Central memory CD4-positive, alpha-beta T cell (primary cell): ENCODE measurements around the gene ZNHIT6.

Experiments used
- DNase-seq: peaks from one replicate; pipeline ENCODE4 v3.0.0; 2022

ZNHIT6 gene

GRCh38 chr1:85616364-85616705, 91.9 kb downstream of the ZNHIT6 start:
- no peak for DNase-seq

GRCh38 chr1:85615586-85616363, 92.5 kb downstream of the ZNHIT6 start:
- no peak for DNase-seq

GRCh38 chr1:85612704-85613361, 95.4 kb downstream of the ZNHIT6 start:
- DNase-seq, result no peak

- no peak for DNase-seq
These were observed 96.4 kb downstream of the ZNHIT6 start for GRCh38 chr1:85611856-85612255.

DNA sequence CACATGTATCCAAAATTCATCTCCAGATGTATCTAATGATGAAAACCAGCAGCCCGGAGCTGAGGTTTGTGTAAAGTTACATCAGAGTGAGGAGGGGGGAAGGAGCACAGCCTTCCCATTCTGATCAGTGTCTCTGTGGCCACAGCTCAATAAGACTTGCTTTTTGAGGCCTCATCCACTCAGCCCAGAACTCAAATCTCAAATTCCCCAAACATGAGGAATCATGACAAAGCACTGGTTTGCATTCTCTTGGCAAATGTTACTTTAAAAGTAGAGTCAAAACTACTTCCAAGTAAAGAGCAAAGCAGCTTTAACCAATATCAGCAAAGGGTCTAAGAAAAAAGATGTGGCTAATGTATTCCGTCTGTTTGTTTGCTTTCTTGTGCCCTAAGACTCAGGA, 96.8 kb downstream of the ZNHIT6 start:
- DNase-seq, result no peak

GRCh38 chr1:85609976-85610375, 98.3 kb downstream of the ZNHIT6 start:
- DNase-seq, result no peak

DNA sequence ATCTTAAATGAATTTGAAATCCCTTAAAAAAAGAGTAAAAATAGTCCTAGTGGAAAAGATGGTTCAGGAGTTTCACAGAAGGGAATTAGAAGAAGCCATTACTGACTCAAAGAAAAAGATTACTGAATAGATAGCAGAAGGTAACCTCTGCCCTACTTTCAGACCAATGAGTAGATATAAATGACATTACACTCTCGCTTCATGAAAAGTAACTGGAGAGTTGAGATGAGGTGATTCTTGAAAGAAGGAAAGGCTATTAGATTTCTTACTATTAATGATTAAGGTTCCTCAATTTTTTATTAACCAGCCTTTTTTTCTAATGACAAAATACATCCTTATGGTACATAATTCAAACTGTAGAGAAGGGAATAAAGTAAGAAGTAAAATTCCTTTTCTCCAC, 99.4 kb downstream of the ZNHIT6 start:
- DNase-seq, result no peak

GRCh38 chr1:85607921-85608265, 100.3 kb downstream of the ZNHIT6 start:
- DNase-seq, result no peak

DNA sequence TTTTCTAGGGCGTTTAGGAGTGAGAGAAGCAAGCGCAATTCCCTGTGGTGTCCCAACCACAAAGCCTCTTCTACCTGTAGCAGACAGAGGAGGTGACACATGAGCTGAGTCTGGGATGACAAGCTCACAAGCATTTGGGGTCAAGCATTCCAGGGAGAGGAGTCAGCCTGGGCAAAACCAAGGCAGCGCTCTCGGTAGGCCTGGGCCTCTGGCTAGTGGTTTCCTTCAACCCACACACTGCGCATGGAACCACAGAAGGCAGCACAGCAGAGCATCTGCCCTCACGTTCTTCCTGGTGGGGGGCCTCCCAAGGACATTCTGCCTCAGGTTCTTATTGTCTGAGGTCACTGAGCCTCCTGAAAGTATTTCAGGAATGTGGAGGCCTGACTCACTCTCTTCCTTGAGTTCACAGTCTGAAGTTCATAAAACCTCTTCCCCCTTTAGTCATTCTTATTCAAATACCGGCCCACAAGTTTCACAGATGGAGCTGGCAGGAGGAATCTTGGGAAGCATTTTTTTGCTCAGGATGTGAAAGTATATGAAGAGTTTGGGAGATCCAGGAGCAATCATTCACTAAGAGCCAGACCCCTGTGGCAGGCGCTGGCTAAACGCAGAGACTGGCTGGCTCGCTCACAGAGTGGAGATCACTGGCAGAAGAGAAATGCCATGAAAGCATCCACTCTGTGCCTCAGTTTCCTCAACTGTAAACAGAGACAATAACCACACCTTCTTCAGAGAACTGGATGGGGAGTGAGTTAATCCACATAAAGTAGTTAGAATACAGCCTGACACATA, 100.9 kb downstream of the ZNHIT6 start:
- DNase-seq, result no peak

GRCh38 chr1:85606414-85606800, 101.8 kb downstream of the ZNHIT6 start:
- no peak for DNase-seq

DNA sequence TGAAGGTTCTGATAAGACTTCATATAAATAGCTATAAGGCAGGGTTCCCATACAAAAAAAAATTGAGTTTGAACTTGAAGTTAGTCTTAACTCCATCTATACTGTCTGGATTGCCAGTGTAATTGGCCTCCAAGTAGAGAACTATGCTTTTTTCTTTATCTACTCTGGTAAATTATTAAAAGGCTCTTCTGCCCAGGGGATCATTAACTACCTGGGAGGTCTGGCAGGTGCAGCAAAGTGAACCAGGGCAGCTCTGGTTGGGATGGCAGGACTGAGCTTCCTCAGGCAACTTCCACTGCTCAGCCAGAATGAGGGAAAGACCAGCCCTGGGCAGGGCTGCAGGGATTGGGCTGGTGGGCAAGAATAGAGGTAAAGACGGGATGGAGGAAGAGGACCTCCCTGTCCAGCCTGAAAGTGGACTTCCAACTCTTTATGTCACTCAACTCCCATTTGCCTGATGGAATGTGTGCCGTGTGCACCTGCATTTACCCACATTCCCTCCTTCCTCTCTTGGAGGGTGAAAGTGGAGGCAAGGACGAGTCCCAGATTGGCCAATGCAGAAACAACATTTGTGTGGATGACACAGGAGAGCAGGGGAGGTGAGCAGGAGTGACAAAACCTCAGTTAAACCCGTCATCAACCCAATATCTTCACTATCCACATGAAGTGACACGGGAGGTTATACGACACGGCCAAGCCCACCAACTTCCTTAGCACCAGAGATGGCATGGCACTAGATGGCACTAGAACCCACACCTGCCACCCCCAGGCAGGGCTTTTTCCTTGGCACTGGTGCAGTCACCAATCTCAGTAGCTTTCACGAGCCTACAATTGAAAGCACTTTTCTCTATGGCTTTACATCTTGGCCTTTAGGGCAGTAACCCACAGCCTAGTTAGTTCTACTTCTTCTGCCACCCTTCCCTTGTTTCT, 102.5 kb downstream of the ZNHIT6 start:
- no peak for DNase-seq

GRCh38 chr1:85604298-85604997, 103.8 kb downstream of the ZNHIT6 start:
- no peak for DNase-seq

DNA sequence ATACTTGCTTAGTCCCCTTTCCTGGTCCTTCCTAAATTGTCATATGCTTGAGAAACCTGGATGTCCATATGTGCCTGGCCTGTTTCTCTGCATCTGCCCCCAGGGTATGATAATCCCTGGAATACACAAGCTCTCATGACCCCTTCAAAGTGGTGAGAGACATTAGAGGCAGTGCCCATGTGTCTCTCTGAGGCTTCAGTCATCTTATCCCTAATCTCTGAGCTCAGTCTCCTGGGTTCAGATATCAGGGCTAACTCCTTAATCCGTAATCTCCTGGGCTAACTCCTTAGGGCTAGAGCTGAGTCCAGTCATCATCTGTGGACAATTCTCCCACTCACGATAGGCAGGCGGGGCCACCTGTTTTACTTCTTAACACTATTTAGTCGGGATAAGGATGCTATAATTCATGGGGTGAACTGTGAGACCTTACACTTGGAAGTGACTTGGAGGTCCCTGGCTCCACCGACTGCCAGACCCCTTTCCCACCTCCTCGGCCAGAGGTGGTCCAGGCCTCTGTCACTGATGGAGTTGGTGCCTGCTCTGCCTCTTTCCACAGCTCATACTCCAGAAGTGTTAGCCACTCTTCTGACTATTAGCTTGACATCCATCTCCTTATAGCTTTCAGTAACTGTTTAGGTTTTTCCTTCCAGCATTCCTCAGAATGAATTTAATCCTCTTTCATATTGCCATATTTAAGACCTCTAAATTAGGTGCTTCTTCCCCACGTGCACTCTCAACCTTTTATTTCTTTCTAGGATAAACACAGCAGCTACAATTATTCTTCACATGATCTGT, 105.0 kb downstream of the ZNHIT6 start:
- no peak for DNase-seq

GRCh38 chr1:85602571-85602970, 105.7 kb downstream of the ZNHIT6 start:
- no peak for DNase-seq

DNA sequence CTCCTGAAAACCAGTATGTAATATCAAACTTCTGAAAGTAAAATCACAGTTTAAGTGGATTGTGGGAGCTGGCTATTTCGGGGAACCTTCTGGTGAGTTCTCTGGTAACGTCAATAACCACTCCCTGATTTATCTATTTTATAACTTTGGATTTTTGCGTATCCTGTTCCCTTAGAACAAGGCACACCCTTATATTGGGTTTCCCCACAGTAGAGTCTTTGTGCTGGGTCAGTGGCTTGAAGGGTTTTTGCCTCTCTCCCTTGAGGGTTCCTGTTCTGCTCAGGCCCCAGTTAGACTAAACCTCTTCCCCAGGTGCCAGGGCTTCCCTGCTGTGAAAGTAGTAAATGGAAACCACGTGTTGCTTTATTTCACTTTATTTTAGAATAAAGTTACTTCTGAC, 106.3 kb downstream of the ZNHIT6 start:
- DNase-seq, result no peak

GRCh38 chr1:85599681-85600080, 108.6 kb downstream of the ZNHIT6 start:
- no peak for DNase-seq
